ENCODE measurements around the gene FAM131C.
"Not testable (repeated sequence)": the region's sequence is repeated elsewhere in the genome, so short reads cannot be mapped to it uniquely, and the experiment has no call there.

The FAM131C gene

DNA sequence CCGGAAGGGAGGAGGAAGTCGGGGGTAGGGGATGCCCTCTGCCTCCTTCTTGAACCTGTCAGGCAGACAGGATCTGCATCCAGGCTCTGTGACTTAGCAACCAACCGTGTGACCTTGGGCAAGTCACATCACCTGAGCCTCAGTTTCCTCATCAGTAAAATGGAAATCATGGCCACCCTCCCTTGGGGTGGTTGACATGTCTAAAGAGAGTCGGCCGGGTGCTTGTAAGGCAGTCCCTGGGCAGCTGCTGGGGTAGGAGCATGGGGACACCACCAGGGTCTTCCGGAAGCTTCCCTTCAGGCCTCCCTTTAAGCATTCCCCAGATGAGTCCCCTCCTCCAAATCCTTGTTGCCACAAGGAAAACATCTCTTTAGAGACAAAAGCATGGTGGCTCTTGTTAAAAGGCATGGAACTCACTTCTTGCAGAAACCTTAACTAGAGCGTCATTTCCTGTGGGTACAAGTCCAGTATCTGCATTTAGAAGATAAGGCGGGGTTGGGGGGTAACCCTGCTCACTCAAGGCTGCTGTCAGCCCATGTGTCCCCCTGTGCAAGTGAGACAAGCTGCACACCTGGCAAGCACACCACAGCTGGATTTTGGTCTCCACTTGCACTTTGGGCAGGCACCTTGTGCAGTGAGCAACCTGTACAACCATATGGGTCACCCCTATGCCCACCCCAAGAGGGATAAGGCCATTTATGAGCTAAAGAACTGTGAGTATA is 19.5 kb downstream of the FAM131C start:
- H3K27ac ChIP-seq (replicated peaks): no peak overlapping the region
- H3K27me3 ChIP-seq (ENCODE audit: insufficient read depth, poor library complexity, severe bottlenecking): peaks cover 1% of the 10 kb centered on the region
- DNase-seq (ENCODE audit: low read depth in 1 of 2, low spot score in 1 of 2): no peak
- H3K4me3 ChIP-seq (replicated peaks; ENCODE audit: insufficient read depth, low read length): no peak overlapping the region
- TF ChIP-seq SPI1 (IDR thresholded peaks at IDR 0.05; ENCODE audit: borderline replicate concordance, low read depth) (no peak), GABPA (IDR thresholded peaks at IDR 0.05; ENCODE audit: low read depth) (no peak), POLR2AphosphoS5 (IDR thresholded peaks at IDR 0.05; ENCODE audit: low read depth) (no peak)
- TF ChIP-seq, protein P1, sequence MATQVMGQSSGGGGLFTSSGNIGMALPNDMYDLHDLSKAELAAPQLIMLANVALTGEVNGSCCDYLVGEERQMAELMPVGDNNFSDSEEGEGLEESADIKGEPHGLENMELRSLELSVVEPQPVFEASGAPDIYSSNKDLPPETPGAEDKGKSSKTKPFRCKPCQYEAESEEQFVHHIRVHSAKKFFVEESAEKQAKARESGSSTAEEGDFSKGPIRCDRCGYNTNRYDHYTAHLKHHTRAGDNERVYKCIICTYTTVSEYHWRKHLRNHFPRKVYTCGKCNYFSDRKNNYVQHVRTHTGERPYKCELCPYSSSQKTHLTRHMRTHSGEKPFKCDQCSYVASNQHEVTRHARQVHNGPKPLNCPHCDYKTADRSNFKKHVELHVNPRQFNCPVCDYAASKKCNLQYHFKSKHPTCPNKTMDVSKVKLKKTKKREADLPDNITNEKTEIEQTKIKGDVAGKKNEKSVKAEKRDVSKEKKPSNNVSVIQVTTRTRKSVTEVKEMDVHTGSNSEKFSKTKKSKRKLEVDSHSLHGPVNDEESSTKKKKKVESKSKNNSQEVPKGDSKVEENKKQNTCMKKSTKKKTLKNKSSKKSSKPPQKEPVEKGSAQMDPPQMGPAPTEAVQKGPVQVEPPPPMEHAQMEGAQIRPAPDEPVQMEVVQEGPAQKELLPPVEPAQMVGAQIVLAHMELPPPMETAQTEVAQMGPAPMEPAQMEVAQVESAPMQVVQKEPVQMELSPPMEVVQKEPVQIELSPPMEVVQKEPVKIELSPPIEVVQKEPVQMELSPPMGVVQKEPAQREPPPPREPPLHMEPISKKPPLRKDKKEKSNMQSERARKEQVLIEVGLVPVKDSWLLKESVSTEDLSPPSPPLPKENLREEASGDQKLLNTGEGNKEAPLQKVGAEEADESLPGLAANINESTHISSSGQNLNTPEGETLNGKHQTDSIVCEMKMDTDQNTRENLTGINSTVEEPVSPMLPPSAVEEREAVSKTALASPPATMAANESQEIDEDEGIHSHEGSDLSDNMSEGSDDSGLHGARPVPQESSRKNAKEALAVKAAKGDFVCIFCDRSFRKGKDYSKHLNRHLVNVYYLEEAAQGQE (IDR thresholded peaks at IDR 0.05; ENCODE audit: insufficient replicate concordance, low read depth): no peak
- TF ChIP-seq, protein P2, sequence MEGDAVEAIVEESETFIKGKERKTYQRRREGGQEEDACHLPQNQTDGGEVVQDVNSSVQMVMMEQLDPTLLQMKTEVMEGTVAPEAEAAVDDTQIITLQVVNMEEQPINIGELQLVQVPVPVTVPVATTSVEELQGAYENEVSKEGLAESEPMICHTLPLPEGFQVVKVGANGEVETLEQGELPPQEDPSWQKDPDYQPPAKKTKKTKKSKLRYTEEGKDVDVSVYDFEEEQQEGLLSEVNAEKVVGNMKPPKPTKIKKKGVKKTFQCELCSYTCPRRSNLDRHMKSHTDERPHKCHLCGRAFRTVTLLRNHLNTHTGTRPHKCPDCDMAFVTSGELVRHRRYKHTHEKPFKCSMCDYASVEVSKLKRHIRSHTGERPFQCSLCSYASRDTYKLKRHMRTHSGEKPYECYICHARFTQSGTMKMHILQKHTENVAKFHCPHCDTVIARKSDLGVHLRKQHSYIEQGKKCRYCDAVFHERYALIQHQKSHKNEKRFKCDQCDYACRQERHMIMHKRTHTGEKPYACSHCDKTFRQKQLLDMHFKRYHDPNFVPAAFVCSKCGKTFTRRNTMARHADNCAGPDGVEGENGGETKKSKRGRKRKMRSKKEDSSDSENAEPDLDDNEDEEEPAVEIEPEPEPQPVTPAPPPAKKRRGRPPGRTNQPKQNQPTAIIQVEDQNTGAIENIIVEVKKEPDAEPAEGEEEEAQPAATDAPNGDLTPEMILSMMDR (IDR thresholded peaks at IDR 0.05; ENCODE audit: insufficient read depth, low read length): no peak

DNA sequence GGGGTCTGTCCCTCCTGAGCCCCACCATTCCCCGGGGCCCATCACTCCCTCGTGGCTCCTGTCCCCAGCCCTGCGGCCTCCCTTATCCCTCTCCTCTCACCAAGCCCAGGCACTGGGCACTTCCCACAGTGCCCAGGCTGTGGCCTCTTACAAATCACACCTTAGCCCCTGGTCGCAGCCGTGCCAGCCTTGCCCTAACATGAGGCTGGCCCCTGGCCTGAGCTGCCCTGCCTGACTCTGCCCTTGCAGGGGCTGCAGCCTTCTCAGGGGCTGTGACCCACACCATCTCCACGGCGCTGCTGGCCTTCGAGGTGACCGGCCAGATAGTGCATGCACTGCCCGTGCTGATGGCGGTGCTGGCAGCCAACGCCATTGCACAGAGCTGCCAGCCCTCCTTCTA is 21.5 kb downstream of the FAM131C start:
- not testable (repeated sequence) for H3K4me3 ChIP-seq (replicated peaks; ENCODE audit: insufficient read depth, low read length); DNase-seq (ENCODE audit: low read depth in 1 of 2, low spot score in 1 of 2); H3K27me3 ChIP-seq (ENCODE audit: insufficient read depth, poor library complexity, severe bottlenecking); H3K27ac ChIP-seq (replicated peaks)

DNA sequence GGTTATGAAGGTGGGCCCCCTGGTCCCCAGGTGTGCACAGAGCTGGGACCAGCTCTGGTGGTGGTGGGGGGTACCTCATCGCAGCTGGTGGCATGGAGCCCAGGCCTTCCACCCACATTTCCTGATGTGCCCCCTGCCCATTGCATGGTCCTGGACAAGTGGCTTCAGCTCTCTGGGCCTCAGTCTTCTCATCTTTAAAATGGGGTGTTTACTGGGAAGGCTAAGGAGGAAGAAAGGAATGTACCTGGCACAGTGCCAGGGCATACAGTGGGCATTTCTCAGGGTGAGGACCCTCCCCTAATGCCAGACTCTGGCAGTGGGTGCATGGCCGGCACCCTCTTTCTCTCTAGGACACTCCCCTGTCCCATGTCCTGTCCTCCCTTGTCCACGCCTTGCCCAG is 22.4 kb downstream of the FAM131C start:
- TF ChIP-seq, protein P1 (IDR thresholded peaks at IDR 0.05; ENCODE audit: insufficient replicate concordance, low read depth): no peak
- no peak overlapping the region for H3K27ac ChIP-seq (replicated peaks)
- no peak for DNase-seq (ENCODE audit: low read depth in 1 of 2, low spot score in 1 of 2)
- peaks cover 8% of the 10 kb centered on the region for H3K27me3 ChIP-seq (ENCODE audit: insufficient read depth, poor library complexity, severe bottlenecking)
- no peak overlapping the region for H3K4me3 ChIP-seq (replicated peaks; ENCODE audit: insufficient read depth, low read length)

DNA sequence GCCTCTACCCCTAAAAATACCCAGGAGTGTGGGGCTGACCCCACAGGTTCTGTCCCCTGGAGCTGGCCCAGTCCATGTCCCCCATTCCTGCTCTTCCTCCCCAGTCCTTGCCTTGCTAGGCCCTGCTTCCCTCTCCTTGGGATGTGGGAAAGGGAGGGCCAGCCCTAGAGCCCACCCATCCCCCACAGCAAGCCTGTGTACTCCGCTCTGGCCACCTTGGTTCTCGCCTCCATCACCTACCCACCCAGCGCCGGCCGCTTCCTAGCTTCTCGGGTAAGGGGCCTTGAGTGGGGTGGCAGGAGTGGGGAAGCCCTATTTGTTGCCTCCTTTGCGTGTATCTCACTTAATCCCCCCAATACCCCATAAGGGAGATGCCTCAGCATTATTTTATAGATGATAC is 23.1 kb downstream of the FAM131C start:
- H3K27me3 ChIP-seq (ENCODE audit: insufficient read depth, poor library complexity, severe bottlenecking): peaks cover 8% of the 10 kb centered on the region
- TF ChIP-seq POLR2AphosphoS5 (IDR thresholded peaks at IDR 0.05; ENCODE audit: low read depth) (no peak), GABPA (IDR thresholded peaks at IDR 0.05; ENCODE audit: low read depth) (no peak), SPI1 (IDR thresholded peaks at IDR 0.05; ENCODE audit: borderline replicate concordance, low read depth) (no peak)
- TF ChIP-seq, protein P1 (IDR thresholded peaks at IDR 0.05; ENCODE audit: insufficient replicate concordance, low read depth): no peak
- TF ChIP-seq, protein P2 (IDR thresholded peaks at IDR 0.05; ENCODE audit: insufficient read depth, low read length): no peak
- no peak for DNase-seq (ENCODE audit: low read depth in 1 of 2, low spot score in 1 of 2)
- no peak overlapping the region for H3K4me3 ChIP-seq (replicated peaks; ENCODE audit: insufficient read depth, low read length)
- H3K27ac ChIP-seq (replicated peaks): no peak overlapping the region
